Fibroblast of pulmonary artery (primary cell): ENCODE results near the gene RBM6.
"Not testable (repeated sequence)": the region's sequence is repeated elsewhere in the genome, so short reads cannot be mapped to it uniquely, and the experiment has no call there.

Source experiments
- DNase-seq: peaks from one replicate; pipeline ENCODE4 v3.0.0-alpha.2; 2010; ENCODE audit warnings: low read depth
- H3K4me3 ChIP-seq: replicated peaks from 2 replicates; pipeline ENCODE4 v1.5.1; 2011; ENCODE audit warnings: low read depth, mild to moderate bottlenecking, control low read depth, low read length, moderate library complexity
- CTCF ChIP-seq: IDR thresholded peaks from 2 replicates; pipeline ENCODE4 v1.5.1; 2011; ENCODE audit warnings: mild to moderate bottlenecking, control low read depth, low read length, inconsistent platforms; ENCODE audit errors: missing control alignments

Gene RBM6

GRCh38 chr3:49910409-49911123, 29.4 kb upstream of the RBM6 start:
- TF ChIP-seq CTCF: no peak
- no peak for DNase-seq
- no peak overlapping the region for H3K4me3 ChIP-seq

GRCh38 chr3:49911124-49911420, 28.9 kb upstream of the RBM6 start:
- TF ChIP-seq CTCF: no peak
- DNase-seq: no peak
- H3K4me3 ChIP-seq: no peak overlapping the region

GRCh38 chr3:49911611-49912010, 28.3 kb upstream of the RBM6 start:
- no peak overlapping the region for H3K4me3 ChIP-seq
- TF ChIP-seq CTCF: no peak
- no peak for DNase-seq

GRCh38 chr3:49912881-49913281, 27.1 kb upstream of the RBM6 start:
- no peak overlapping the region for H3K4me3 ChIP-seq
- TF ChIP-seq CTCF: no peak
- no peak for DNase-seq

- H3K4me3 ChIP-seq: no peak overlapping the region
- no peak for DNase-seq
- no peak for TF ChIP-seq CTCF
Observed at GRCh38 chr3:49914906-49915305, 25.0 kb upstream of the RBM6 start.

GRCh38 chr3:49916686-49917085, 23.3 kb upstream of the RBM6 start:
- H3K4me3 ChIP-seq: no peak overlapping the region
- no peak for TF ChIP-seq CTCF
- peak; percentile 30 for DNase-seq

- H3K4me3 ChIP-seq, DNase-seq: not testable (repeated sequence)
Observed at GRCh38 chr3:49917806-49918590, 22.0 kb upstream of the RBM6 start.
